Tibial nerve (tissue), 4 donors: Measurements from ENCODE around the gene RALGAPB.

Source experiments
- CTCF ChIP-seq, 5 experiments: fragments of 200-600 bp in 3 of 5; fragments of 450-650 bp in 2 of 5; sonication (generic) in 3 of 5; IDR thresholded peaks; one replicate each; pipeline ENCODE4 v1.5.1; 2016 to 2019; ENCODE audit warnings: antibody characterized with exemption in 5 of 5, mild to moderate bottlenecking in 3 of 5, moderate library complexity in 2 of 5
- EP300 ChIP-seq, 2 donors: sonication (generic); formaldehyde crosslinking; IDR thresholded peaks; one replicate each; pipeline ENCODE4 v1.6.1; 2017; ENCODE audit warnings: antibody characterized with exemption in 2 of 2, mild to moderate bottlenecking in 1 of 2
- POLR2A ChIP-seq, 2 donors: fragments of 450-650 bp; IDR thresholded peaks; one replicate each; pipeline ENCODE4 v1.6.1; 2017; ENCODE audit warnings: antibody characterized with exemption in 2 of 2, mild to moderate bottlenecking in 2 of 2, moderate library complexity in 2 of 2

- no peak for TF ChIP-seq CTCF (IDR thresholded peaks at IDR 0.05)
- no peak for TF ChIP-seq EP300 (IDR thresholded peaks at IDR 0.05)
- no peak for TF ChIP-seq POLR2A (IDR thresholded peaks at IDR 0.05)
These were observed 51.1 kb downstream of the RALGAPB start for GRCh38 chr20:38523697-38524096.
